ENCODE measurements around the gene CYSRT1.

The CYSRT1 gene

GRCh38 chr9:137190315-137190856 is 34.6 kb upstream of the CYSRT1 start:
- no peak for DNase-seq (ENCODE audit: low read depth)

GRCh38 chr9:137191245-137191644 is 33.7 kb upstream of the CYSRT1 start:
- no peak for DNase-seq (ENCODE audit: low read depth)

- no peak for DNase-seq (ENCODE audit: low read depth)
Measured at GRCh38 chr9:137191691-137192447, 33.1 kb upstream of the CYSRT1 start.

- no peak for DNase-seq (ENCODE audit: low read depth)
Measured at GRCh38 chr9:137192448-137192780, 32.6 kb upstream of the CYSRT1 start.

- DNase-seq (ENCODE audit: low read depth) = no peak
Measured at GRCh38 chr9:137192859-137193258, 32.1 kb upstream of the CYSRT1 start.

- DNase-seq (ENCODE audit: low read depth) = no peak
Measured at GRCh38 chr9:137193771-137194170, 31.2 kb upstream of the CYSRT1 start.

GRCh38 chr9:137194388-137194787 is 30.6 kb upstream of the CYSRT1 start:
- DNase-seq (ENCODE audit: low read depth) = no peak

GRCh38 chr9:137194909-137195308 is 30.1 kb upstream of the CYSRT1 start:
- DNase-seq (ENCODE audit: low read depth) = no peak

- DNase-seq (ENCODE audit: low read depth) = no peak
Measured at GRCh38 chr9:137195525-137196220, 29.3 kb upstream of the CYSRT1 start.

GRCh38 chr9:137198051-137198901 is 26.7 kb upstream of the CYSRT1 start:
- DNase-seq (ENCODE audit: low read depth) = no peak

- no peak for DNase-seq (ENCODE audit: low read depth)
Measured at GRCh38 chr9:137198902-137199283, 26.1 kb upstream of the CYSRT1 start.

- peak; percentile 33 for DNase-seq (ENCODE audit: low read depth)
Measured at GRCh38 chr9:137199411-137200121, 25.4 kb upstream of the CYSRT1 start.

- DNase-seq (ENCODE audit: low read depth) = peak; percentile 99
Measured at GRCh38 chr9:137200311-137201204, 24.4 kb upstream of the CYSRT1 start, which contains the start of gene TPRN. Gene TPRN, minus strand, starts transcription at chr9:137200741. Its CDS starts 30 bp downstream, at chr9:137200711.

GRCh38 chr9:137201205-137201868 is 23.6 kb upstream of the CYSRT1 start:
- no peak for DNase-seq (ENCODE audit: low read depth)

GRCh38 chr9:137202966-137203365 is 22.0 kb upstream of the CYSRT1 start:
- no peak for DNase-seq (ENCODE audit: low read depth)

- DNase-seq (ENCODE audit: low read depth) = no peak
Measured at GRCh38 chr9:137204731-137205125, 20.2 kb upstream of the CYSRT1 start.

- DNase-seq (ENCODE audit: low read depth) = peak; percentile 82
Measured at GRCh38 chr9:137205126-137206069, 19.6 kb upstream of the CYSRT1 start, which contains the start of the genes NDOR1 and TMEM203. Gene NDOR1, plus strand, starts transcription at chr9:137205700. Its CDS starts 78 bp downstream, at chr9:137205778. Gene TMEM203, minus strand, starts transcription at chr9:137205648. Its CDS starts 234 bp downstream, at chr9:137205414.

GRCh38 chr9:137206602-137207001 is 18.4 kb upstream of the CYSRT1 start:
- no peak for DNase-seq (ENCODE audit: low read depth)

GRCh38 chr9:137211532-137211931 is 13.4 kb upstream of the CYSRT1 start:
- no peak for DNase-seq (ENCODE audit: low read depth)

Measured in EH (cell line).